SK-N-SH treated with all-trans-retinoic acid at 6 μM for 48 hours (cell line): Measurements from ENCODE around the gene DPYSL3.

Experiments used
- OSR1 ChIP-seq: fragments of 250-450 bp; sonication (Bioruptor Pico); IDR thresholded peaks from 2 replicates; pipeline ENCODE4 v1.8.0; 2022; ENCODE audit warnings: moderate library complexity, mild to moderate bottlenecking, inconsistent platforms
- PATZ1 ChIP-seq: fragments of 250-450 bp; sonication (Bioruptor Pico); IDR thresholded peaks from 2 replicates; pipeline ENCODE4 v1.8.0; 2020; ENCODE audit warnings: mild to moderate bottlenecking, moderate library complexity, borderline replicate concordance
- RARB ChIP-seq: fragments of 250-450 bp; sonication (Bioruptor Pico); IDR thresholded peaks from 2 replicates; pipeline ENCODE4 v1.8.0; 2021; ENCODE audit warnings: mild to moderate bottlenecking, moderate library complexity
- ZNF8 ChIP-seq: fragments of 450-650 bp; formaldehyde crosslinking; IDR thresholded peaks from 2 replicates; pipeline ENCODE4 v1.5.0; 2020; ENCODE audit warnings: mild to moderate bottlenecking, moderate library complexity

- TF ChIP-seq PATZ1 (CRISPR knock-in tag) (no peak), ZNF8 (no peak), OSR1 (no peak), RARB (CRISPR knock-in tag) (no peak)
These were observed 75.8 kb downstream of the DPYSL3 start for GRCh38 chr5:147434049-147434448.
